Left cardiac atrium (tissue), 4 donors: ENCODE measurements around the gene PRADC1. TPM values are rescaled to one million over a fixed set of nuclear protein-coding genes. Genes with fewer than 3 reads are reported as not detected.

Experiments
- ATAC-seq, 2 donors: fragments of 200-7000 bp; cut with Tn5 transposase; one replicate each; pipeline ENCODE4 v1.9.1; 2020; ENCODE audit warnings: mild to moderate bottlenecking in 2 of 2, moderate library complexity in 2 of 2
- DNase-seq: peaks from one replicate; pipeline ENCODE4 v3.0.0-alpha.2; 2020
- intact Hi-C, 2 donors: fragments of 100-400 bp; cut with DNase I; formaldehyde crosslinking; loops; one replicate each; pipeline versions ENCODE4 v1.14.1 to v1.15.1; 2022 to 2023
- total RNA-seq, 2 donors: library from RNA; stranded (reverse); fragmentation: NEBNext Ultra II Directional; extraction: Animal tissue kit (Norgen Biotek cat#: 25700); gene quantifications; one replicate each; pipeline ENCODE4 v1.2.1, GENCODE V29; 2021
- donor health status: DM: no; HTN: yes; CAD: no.
- donor health status: DM: no; HTN: yes; CAD: no; lungs with severe emphysema.
- donor health status: DM: yes; HTN: yes; CAD: no.
- donor health status: Dilated cardiomyopathy.

Gene PRADC1
- total RNA-seq, 2 donors from 2014 or later: 76.2 to 79.6 TPM

DNA sequence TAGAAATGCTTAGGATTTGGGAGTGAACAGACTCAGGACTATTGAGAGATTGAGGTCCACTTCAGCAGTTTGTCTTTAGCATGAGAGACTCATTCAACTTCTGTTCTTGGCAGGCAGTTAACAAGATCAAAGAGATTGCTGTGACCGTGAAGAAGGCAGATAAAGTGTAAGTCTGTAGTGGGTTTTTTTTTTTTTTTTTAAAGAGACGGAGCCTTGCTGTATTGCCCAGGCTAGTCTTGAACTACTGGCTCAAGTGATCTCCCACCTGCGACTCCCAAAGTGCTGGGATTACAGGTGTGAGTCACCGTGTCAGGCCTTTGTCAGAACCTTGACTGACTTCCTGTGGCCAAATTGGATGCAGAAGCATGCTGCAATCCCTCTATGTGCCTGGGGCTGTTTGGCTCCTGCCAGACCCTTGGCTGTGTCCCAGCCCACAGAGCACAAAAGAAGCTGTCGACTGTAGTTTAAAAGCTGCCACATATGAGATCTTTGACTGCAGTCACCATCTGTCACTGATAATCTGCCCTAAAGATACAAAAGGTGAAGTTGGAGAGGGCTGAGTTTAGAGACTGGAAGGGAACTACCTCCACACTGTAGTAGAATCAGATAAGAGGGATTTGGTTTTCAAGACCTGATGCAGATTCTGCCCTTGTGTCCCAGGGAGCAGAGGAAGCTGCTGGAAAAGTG lies 11.0 kb upstream of the PRADC1 start:
- intact Hi-C loops: no loop called here
- peak; percentile 54 to 63 for ATAC-seq

DNA sequence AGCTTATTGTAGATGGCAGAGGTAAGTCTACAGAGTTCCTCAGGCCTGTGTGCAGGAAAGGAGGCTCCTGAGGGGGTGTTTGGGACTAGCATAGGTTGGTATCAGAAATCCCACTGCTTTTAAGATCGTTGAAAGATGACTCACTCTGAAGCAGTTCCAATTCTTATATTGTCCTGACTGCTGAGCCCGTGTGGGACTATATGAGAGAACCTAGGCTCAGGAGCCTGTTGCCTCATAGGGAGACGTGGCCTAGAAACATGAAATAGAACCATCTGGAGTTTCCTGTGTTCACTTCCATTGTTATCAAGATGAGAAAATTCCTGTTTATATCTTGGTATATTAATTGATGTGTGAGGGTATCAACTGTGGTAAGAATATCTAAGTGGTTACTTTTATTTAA lies 6.7 kb upstream of the PRADC1 start:
- intact Hi-C loops: no loop called here
- ATAC-seq (peak in 1 of 2 donors; percentile 6), DNase-seq (no peak)

More for the DNA sequence above, 11.0 kb upstream of the PRADC1 start:
- DNase-seq: no peak

- no peak for DNase-seq
- intact Hi-C loops: no loop called here
Observed at GRCh38 chr2:73238976-73239375, 5.9 kb upstream of the PRADC1 start.

GRCh38 chr2:73238149-73238548 lies 5.1 kb upstream of the PRADC1 start:
- intact Hi-C loops: no loop called here
- no peak for DNase-seq
- ATAC-seq: no peak

More at GRCh38 chr2:73238976-73239375, 5.9 kb upstream of the PRADC1 start:
- no peak for ATAC-seq

- DNase-seq: no peak
- intact Hi-C loops: no loop called here
- no peak for ATAC-seq
Observed at GRCh38 chr2:73237168-73237567, 4.1 kb upstream of the PRADC1 start.

DNA sequence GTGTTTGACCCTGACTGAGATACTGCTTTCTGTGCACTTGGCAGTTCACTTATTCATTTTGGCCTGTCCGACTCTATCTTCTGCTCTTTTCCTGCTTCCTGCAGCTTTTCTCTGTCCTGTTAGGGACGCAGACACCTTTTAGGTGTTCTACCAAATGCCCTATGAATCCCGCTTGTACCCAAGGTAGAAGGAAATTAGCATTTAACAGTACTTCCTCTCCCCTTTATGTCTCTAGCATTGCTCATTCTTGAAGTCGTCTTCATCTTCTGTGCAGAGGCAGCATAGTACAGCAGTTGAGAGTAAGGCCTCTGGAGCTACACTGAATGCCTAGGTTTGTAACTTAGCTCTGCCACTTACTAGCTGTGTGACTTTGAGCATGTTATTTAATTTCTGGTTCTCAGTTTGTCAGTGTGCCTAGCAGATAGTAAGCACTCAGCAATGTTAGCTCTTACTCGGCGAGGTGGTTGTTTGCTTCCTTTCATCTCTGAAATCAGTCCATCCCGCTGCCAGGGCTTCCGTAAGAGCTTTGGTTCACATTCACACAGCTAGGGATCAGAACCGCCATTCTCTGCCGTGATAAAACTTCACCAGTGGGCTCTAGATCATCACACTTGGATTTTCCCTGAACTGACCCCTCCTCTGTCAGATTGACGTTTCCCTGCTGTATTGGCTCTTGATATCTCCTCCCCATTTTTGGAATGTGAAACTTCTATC lies 2.4 kb upstream of the PRADC1 start:
- intact Hi-C loops: no loop called here
- ATAC-seq (no peak), DNase-seq (no peak)

DNA sequence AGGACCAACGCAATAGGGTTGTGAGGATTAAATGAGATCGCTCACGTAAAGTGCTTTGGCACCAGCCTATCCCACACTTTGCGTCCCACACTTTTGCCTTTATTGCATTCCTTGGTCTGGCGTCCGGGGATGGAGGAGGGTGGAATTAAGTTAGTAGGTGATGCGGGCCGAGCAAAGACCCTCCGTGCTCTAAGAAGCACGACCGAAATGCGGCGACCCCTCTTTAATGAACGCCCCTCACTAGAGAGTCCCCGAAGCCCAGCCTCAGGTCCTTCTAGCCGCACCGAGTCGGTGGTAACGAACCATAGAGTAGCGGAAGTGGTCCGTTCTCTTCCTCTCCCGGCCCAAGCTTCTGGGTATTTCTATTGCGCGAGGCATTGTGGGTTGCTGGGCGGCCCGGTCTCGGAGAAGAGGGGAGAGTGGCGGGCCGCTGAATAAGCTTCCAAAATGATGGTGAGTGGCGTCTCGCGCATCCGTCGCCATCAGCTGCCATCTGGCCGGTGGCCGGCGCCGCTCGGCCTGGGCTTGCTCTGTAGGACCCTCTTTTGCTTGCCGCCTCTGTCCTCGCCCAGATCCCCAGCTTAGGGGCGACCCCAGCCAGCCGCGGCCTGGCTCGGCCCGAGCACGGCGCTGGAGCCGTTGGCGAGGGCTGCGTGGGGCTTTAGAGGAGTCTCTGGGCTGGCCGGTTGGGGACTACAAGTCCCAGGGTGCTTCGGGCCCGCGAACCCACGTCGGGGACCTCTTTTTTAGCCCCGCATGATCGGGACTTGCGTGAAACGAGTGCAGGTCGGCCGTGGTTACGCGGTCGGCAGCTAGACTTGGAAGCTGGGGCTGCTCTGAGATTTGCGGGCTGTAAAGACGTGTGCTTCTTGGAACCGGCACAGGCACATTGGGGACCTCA lies 1.1 kb upstream of the PRADC1 start, which contains the start of gene CCT7:
Gene CCT7 (plus strand): TSS at position 377 of the 901 bp plus-strand sequence. CDS start 71 bp downstream, at position 448.
- peak; percentile 89 to 93 for ATAC-seq
- intact Hi-C loops: no loop called here

DNA sequence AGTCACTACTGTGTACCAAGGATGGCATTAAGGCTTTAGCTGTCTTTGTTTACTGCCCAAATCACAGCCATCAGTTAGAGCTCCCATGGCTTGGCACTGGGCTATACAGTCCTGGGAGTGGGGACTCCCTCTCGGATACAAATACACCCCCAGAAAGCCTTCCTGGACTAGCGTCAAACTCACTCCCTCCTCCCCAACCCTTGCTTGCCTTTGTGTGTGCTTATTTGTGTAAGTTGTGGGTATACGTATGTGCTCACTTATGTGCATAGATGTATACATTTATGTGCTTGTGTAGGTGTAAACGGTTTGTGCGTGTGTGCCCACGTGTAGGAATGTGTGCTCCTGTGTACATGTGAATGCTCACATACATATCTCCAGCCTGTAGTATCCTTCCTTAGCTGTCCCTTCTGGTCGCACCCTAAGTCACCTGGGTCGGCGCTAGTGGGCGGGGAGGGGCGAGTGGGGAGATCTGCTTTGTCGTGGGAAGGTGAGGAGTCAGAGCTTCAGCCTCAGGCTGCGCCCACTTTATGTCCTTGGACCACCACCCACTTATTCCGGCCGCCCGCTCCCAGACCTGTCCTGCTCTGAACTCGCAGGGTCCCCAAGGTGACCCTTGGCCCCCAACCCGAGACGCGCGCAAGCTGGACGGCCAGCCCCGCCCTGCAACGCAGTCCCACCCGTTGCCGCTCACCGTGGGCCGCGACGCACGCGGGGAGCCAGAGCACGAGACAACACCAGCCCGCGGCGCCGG lies 461 bp downstream of the PRADC1 start:
- peak in 1 of 2 donors; percentile 0 for ATAC-seq
- DNase-seq: no peak
- intact Hi-C loops: no loop called here

More for the DNA sequence above, 1.1 kb upstream of the PRADC1 start, which contains the start of gene CCT7:
- peak; percentile 91 for DNase-seq

DNA sequence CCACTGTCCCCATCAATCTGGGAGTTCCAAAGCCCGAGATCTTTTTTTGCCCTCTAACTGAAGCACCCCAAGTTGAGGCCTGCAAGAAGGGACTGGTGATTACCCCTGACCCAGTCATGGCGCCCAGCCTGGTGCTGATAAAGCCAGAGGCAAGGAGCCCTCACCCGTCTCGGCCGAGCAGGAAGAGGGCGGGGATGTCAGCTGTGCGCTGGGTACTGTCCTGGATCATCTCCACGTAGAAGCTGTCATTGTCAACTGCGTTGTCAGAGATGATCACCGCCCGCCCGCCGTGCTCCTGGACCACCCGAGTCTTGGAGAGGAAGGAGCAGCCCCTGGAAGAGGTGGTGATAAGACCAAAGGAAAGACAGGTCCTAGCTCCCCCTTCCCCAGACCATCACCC lies 4.4 kb downstream of the PRADC1 start:
- no peak for DNase-seq
- intact Hi-C loops: no loop called here
- ATAC-seq: no peak

DNA sequence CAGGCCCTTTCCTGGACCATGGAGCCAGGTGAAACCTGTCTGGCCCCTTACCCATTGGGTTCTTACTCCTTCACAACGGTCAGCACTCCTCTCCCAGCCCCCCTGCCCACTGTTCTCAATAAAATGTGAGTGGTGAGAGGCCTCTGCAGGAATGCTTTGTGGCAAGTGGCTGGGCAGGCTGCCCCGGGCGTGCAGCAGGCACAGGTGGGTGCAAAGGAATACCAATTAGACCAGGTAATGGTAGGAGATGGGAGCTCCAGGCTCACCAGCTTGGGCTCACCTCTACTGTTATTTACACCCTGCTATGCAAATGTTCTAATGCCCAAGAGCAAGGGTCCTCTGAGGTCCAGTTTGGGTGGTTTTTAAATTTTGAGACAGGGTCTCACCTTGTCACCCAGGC lies 6.0 kb downstream of the PRADC1 start:
- DNase-seq: no peak
- intact Hi-C loops: no loop called here

DNA sequence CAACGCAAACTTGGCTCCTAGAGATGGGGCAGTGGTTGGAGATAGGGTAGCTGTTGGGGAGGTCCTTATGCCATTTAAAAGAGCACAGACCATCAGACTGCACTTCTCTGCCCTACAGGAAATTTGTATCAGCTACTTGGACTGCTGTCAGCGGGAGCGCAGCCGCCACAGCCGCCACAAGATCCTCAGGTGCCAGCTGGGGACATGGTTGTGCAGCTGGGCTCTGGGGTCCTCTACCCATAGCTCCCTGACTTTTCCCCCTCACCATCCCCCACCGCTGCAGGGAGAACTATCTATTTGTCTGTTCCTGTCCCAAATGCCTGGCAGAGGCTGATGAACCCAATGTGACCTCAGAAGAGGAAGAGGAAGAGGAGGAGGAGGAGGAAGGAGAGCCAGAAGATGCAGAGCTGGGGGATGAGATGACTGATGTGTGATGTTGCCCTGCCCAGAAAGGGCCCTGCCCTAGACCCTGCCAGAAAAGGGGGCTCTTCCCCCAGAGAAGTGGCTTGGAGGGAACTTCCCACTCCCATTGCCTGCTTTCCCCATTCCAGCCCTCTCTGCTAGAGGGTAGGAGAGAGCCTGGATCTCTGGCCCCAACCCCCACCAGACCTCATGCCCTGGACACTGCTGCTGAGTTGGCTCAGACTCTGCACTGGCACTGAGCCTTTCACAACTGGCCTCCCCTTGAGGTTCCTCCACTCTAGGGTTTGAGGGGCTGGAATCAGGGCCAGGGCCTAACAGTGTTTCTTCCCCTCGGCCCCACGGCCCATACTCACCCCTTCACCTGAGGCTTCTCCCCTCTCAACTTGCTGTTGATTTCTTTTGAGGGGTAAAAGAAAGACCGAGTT lies 7.3 kb downstream of the PRADC1 start:
- DNase-seq: no peak
- peak in 1 of 2 donors; percentile 26 for ATAC-seq
- intact Hi-C loops: no loop called here

More for the DNA sequence above, 6.0 kb downstream of the PRADC1 start:
- no peak for ATAC-seq

GRCh38 chr2:73223821-73224220 lies 9.2 kb downstream of the PRADC1 start:
- DNase-seq (no peak), ATAC-seq (no peak)
- intact Hi-C loops: no loop called here

DNA sequence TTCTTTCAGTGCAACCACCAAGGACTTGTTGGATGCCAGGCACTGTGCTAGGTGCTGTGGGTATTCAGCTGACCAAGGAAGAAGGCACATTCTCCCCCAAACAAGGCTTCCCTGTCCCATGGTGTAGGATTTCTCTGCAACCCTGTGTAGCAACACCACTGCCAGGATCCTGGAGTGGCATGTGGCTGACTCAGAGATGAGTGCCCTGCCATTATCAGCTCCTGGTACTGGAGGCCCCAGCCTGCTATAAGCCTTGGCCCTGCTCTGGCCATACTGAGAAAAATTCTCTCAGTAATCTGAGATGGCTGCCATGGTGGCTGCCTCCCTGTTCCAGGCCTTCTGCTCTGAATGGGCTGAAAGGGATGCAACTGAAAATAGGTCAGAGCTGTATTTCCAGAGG lies 14.7 kb downstream of the PRADC1 start:
- DNase-seq (no peak), ATAC-seq (peak in 1 of 2 donors; percentile 55)

GRCh38 chr2:73217826-73218225 lies 15.2 kb downstream of the PRADC1 start:
- ATAC-seq (no peak), DNase-seq (no peak)
- intact Hi-C loops: no loop called here

More for the DNA sequence above, 14.7 kb downstream of the PRADC1 start:
- intact Hi-C loops: no loop called here

- DNase-seq (no peak), ATAC-seq (no peak)
- intact Hi-C loops: no loop called here
Observed at GRCh38 chr2:73217160-73217559, 15.9 kb downstream of the PRADC1 start.

DNA sequence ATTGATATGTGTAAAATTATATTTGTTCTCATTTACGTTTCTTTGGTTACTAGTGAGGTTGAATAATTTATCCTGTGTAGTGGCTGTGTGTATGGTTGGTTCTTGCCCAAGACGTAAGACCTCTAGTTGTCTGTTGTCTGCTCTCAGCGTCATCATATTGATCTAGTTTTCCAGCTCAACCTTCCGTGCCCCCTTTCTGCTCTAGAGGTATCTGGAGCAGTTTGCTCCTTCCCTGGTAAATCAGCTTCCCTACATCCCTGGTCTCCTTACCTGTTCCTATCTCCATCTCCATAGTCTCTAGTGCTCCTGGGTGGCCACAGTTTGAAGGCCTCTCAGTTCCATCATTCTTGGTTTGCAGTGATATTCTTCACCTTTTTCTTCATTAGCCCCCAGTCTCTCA lies 17.8 kb downstream of the PRADC1 start:
- intact Hi-C loops: no loop called here
- DNase-seq: no peak
- no peak for ATAC-seq

- peak; percentile 95 for ATAC-seq
- peak; percentile 91 for DNase-seq
- intact Hi-C loops: no loop called here
Observed at GRCh38 chr2:73214120-73215035, 18.7 kb downstream of the PRADC1 start, which contains the start of gene SMYD5. SMYD5 (plus strand) TSS chr2:73214245; CDS start chr2:73214267, 22 bp downstream.
